Stomach (tissue), 9 donors: ENCODE results near the gene CDK13. TPM values are rescaled to one million over a fixed set of nuclear protein-coding genes. Genes with fewer than 3 reads are reported as not detected.
"Not testable (repeated sequence)": the region's sequence is repeated elsewhere in the genome, so short reads cannot be mapped to it uniquely, and the experiment has no call there.

Source experiments
- DNase-seq, 2 donors: peaks; one replicate each; pipeline versions ENCODE4 v3.0.0 to v3.0.0-alpha.2; 2013 to 2019
- H3K27ac ChIP-seq, 5 donors: fragments of 200-600 bp in 4 of 5; sonication (generic) in 4 of 5; one replicate each; pipeline ENCODE4 v1.5.1; 2013 to 2019; ENCODE audit warnings: mild to moderate bottlenecking in 1 of 5, moderate library complexity in 1 of 5
- H3K27me3 ChIP-seq, 3 donors: fragments of 200-600 bp; sonication (generic); one replicate each; pipeline ENCODE4 v1.5.1; 2017 to 2019; ENCODE audit warnings: mixed run types in 1 of 3
- H3K36me3 ChIP-seq, 4 donors: fragments of 200-600 bp; sonication (generic); 1 replicate in 3 of 4; 2 replicates in 1 of 4; pipeline ENCODE4 v1.5.1; 2016 to 2019
- H3K4me1 ChIP-seq, 4 donors: fragments of 200-600 bp; sonication (generic); one replicate each; pipeline ENCODE4 v1.5.1; 2016 to 2019
- H3K4me3 ChIP-seq, 4 donors: fragments of 200-600 bp; sonication (generic) in 3 of 4; one replicate each; pipeline ENCODE4 v1.5.1; 2016 to 2019; ENCODE audit warnings: mild to moderate bottlenecking in 1 of 4
- H3K9me3 ChIP-seq, 4 donors: fragments of 200-600 bp; sonication (generic); one replicate each; pipeline ENCODE4 v1.5.1; 2016 to 2019
- CTCF ChIP-seq, 7 experiments: fragments of 450-650 bp in 4 of 7; fragments of 200-600 bp in 3 of 7; sonication (generic) in 3 of 7; IDR thresholded peaks; one replicate each; pipeline ENCODE4 v1.5.1; 2016 to 2019; ENCODE audit warnings: antibody characterized with exemption in 7 of 7, control low read depth in 2 of 7, mild to moderate bottlenecking in 1 of 7
- EP300 ChIP-seq: sonication (generic); formaldehyde crosslinking; IDR thresholded peaks from one replicate; pipeline ENCODE4 v1.6.1; 2017; ENCODE audit warnings: antibody characterized with exemption
- POLR2A ChIP-seq, 4 donors: fragments of 450-650 bp; IDR thresholded peaks; one replicate each; pipeline ENCODE4 v1.6.1; 2016; ENCODE audit warnings: antibody characterized with exemption in 4 of 4, control low read depth in 2 of 4, mild to moderate bottlenecking in 1 of 4, moderate library complexity in 1 of 4
- POLR2AphosphoS5 ChIP-seq, 3 donors: sonication (generic); formaldehyde crosslinking; IDR thresholded peaks; one replicate each; pipeline ENCODE4 v1.6.1; 2016; ENCODE audit warnings: antibody characterized with exemption in 3 of 3
- WGBS, 5 donors: extraction: QIAGEN DNeasy Blood & Tissue Kit in 3 of 5; methylation state at CpG; one replicate each; pipeline versions ENCODE4 v1.1.5 to v1.1.7; 2013 to 2018; 5-methylcytosine and 5-hydroxymethylcytosine counted together
- intact Hi-C: fragments of 100-400 bp; cut with DNase I; formaldehyde crosslinking; loops from one replicate; pipeline ENCODE4 v1.15.1; 2023; ENCODE audit warnings: low total_unique reads
- polyA plus RNA-seq, 3 donors: library from polyadenylated mRNA; stranded (reverse); fragments of 200-250 nt; gene quantifications; one replicate each; pipeline ENCODE4 v1.2.3, GENCODE V29; 2013
- total RNA-seq, 5 donors: library from RNA; depleted of rRNA; stranded (reverse); fragments of >200 nt; gene quantifications; one replicate each; pipeline versions ENCODE4 v1.1.0 to v1.2.3, GENCODE V29; 2014 to 2016
- donor health status: healthy with polysubstance abuse.
- donor health status: Bipolar disorder and iron deficiency.
- donor health status: healthy.

The CDK13 gene
- total and polyA plus RNA-seq, 8 donors: 7.0 to 140 (median 66.2) TPM

- Histone ChIP-seq H3K4me1 (no peaks in the 10 kb centered on the region), H3K36me3 (no peaks in the 10 kb centered on the region), H3K27me3 (no peaks in the 10 kb centered on the region), H3K4me3 (no peak overlapping the region), H3K27ac (no peak overlapping the region), H3K9me3 (no peaks in the 10 kb centered on the region)
- no peak for TF ChIP-seq EP300
- TF ChIP-seq POLR2A (IDR thresholded peaks at IDR 0.05): no peak
- no peak for TF ChIP-seq POLR2AphosphoS5 (IDR thresholded peaks at IDR 0.05)
- no peak for TF ChIP-seq CTCF (IDR thresholded peaks at IDR 0.05)
- intact Hi-C loops: no loop called here
- no peak for DNase-seq
- WGBS, 5 donors: 78 to 85% (median 81%) methylated on average over 5 of the region's 5 CpGs
Observed at GRCh38 chr7:40120020-40120419, 170.0 kb downstream of the CDK13 start.

- H3K36me3 ChIP-seq, DNase-seq, H3K4me1 ChIP-seq, H3K9me3 ChIP-seq, H3K4me3 ChIP-seq, H3K27ac ChIP-seq, intact Hi-C loops, H3K27me3 ChIP-seq: not testable (repeated sequence)
- WGBS, 5 donors: 86 to 90% (median 89%) methylated on average over 14 of the region's 14 CpGs
Observed at GRCh38 chr7:40122100-40122939, 172.3 kb downstream of the CDK13 start.

GRCh38 chr7:40122940-40123254, 172.8 kb downstream of the CDK13 start:
- H3K4me1 ChIP-seq: peaks cover 0 to 2% (median 0%) of the 10 kb centered on the region in 4 donors
- H3K9me3 ChIP-seq: no peaks in the 10 kb centered on the region
- intact Hi-C loops: no loop called here
- TF ChIP-seq POLR2AphosphoS5 (IDR thresholded peaks at IDR 0.05) (no peak), EP300 (no peak), POLR2A (IDR thresholded peaks at IDR 0.05) (no peak), CTCF (IDR thresholded peaks at IDR 0.05) (no peak)
- H3K36me3 ChIP-seq: no peaks in the 10 kb centered on the region
- H3K27me3 ChIP-seq: no peaks in the 10 kb centered on the region
- H3K27ac ChIP-seq: no peak overlapping the region
- no peak for DNase-seq
- no peak overlapping the region for H3K4me3 ChIP-seq
- WGBS, 5 donors: 95 to 99% (median 96%) methylated on average over 2 of the region's 2 CpGs

GRCh38 chr7:40133561-40134427, 183.7 kb downstream of the CDK13 start:
- H3K9me3 ChIP-seq: no peaks in the 10 kb centered on the region
- intact Hi-C loops: loop anchor here (10.0 kb wide), 1 partner anchor 189 kb away; no protein-coding TSS in a partner anchor
- H3K27me3 ChIP-seq: no peaks in the 10 kb centered on the region
- DNase-seq: peak in 1 of 2 donors; percentile 53
- H3K36me3 ChIP-seq: no peaks in the 10 kb centered on the region
- H3K4me1 ChIP-seq: peaks cover 5 to 41% (median 26%) of the 10 kb centered on the region in 4 donors
- WGBS, 5 donors: 1 to 2% (median 1%) methylated on average over 19 to 36 of the region's 36 CpGs
- peak overlapping the region; percentile 90 to 96 (median 93) for H3K27ac ChIP-seq
- peak overlapping the region; percentile 89 to 95 (median 91) for H3K4me3 ChIP-seq
- TF ChIP-seq EP300 (no peak), POLR2A (IDR thresholded peaks at IDR 0.05) (no peak), POLR2AphosphoS5 (IDR thresholded peaks at IDR 0.05) (no peak), CTCF (IDR thresholded peaks at IDR 0.05) (no peak)
